ENCODE results near the gene LRRC52. TPM values are rescaled to one million over a fixed set of nuclear protein-coding genes. Genes with fewer than 3 reads are reported as not detected.
A peak's percentile ranks its signal among the peaks of the same experiment; 100 is the strongest.

Gene LRRC52
- total RNA-seq, 1 experiment from 2014 or later: not detected

DNA sequence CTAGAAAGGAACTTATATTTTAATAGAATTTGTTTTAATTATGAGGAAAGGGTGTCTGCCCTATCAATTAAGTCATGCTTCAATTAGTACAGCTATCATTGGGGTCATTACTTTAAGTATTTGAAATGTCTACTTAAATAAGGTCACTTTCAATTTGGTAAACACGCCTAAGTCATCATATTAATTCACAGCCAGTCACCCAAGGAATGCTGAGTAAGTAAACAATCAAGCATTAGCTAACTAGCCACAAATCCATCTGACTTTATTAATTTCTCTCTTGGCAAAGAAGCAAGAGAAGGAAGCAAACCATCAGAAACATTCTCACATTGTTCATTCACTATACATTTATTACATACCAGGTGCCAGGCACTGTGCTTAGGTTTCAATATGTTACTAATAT is 1.2 kb upstream of the LRRC52 start:
- intact Hi-C loops (cut with micrococcal nuclease): no loop called here
- DNase-seq (ENCODE audit: unreplicated experiment): no peak
- H3K9me3 Mint-ChIP-seq (ENCODE audit: unreplicated experiment): no peaks in the 10 kb centered on the region
- TF ChIP-seq, protein P1, sequence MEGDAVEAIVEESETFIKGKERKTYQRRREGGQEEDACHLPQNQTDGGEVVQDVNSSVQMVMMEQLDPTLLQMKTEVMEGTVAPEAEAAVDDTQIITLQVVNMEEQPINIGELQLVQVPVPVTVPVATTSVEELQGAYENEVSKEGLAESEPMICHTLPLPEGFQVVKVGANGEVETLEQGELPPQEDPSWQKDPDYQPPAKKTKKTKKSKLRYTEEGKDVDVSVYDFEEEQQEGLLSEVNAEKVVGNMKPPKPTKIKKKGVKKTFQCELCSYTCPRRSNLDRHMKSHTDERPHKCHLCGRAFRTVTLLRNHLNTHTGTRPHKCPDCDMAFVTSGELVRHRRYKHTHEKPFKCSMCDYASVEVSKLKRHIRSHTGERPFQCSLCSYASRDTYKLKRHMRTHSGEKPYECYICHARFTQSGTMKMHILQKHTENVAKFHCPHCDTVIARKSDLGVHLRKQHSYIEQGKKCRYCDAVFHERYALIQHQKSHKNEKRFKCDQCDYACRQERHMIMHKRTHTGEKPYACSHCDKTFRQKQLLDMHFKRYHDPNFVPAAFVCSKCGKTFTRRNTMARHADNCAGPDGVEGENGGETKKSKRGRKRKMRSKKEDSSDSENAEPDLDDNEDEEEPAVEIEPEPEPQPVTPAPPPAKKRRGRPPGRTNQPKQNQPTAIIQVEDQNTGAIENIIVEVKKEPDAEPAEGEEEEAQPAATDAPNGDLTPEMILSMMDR (IDR thresholded peaks at IDR 0.05; ENCODE audit: unreplicated experiment): no peak
- peaks cover 44% of the 10 kb centered on the region for H3K27me3 Mint-ChIP-seq (ENCODE audit: insufficient read depth, unreplicated experiment)
- H3K4me1 Mint-ChIP-seq (ENCODE audit: insufficient read depth, unreplicated experiment): no peaks in the 10 kb centered on the region
- no peaks in the 10 kb centered on the region for H3K36me3 Mint-ChIP-seq (ENCODE audit: insufficient read depth, unreplicated experiment)
- H3K27ac Mint-ChIP-seq (ENCODE audit: low read depth, unreplicated experiment): no peak overlapping the region
- ChIA-PET POLR2A (interaction anchor here (0.9 kb wide), 1 partner anchor 10 kb away, joined by 3 read pairs; no protein-coding TSS in a partner anchor), CTCF (interaction anchor here (0.8 to 1.3 kb wide), 3 partner anchors 137 to 429 kb away, joined by 3 to 5 read pairs (median 5); no protein-coding TSS in a partner anchor)
- BruUV-seq (replicated peaks): no TSS peak
- no peak overlapping the region for H3K4me3 Mint-ChIP-seq (ENCODE audit: unreplicated experiment)

DNA sequence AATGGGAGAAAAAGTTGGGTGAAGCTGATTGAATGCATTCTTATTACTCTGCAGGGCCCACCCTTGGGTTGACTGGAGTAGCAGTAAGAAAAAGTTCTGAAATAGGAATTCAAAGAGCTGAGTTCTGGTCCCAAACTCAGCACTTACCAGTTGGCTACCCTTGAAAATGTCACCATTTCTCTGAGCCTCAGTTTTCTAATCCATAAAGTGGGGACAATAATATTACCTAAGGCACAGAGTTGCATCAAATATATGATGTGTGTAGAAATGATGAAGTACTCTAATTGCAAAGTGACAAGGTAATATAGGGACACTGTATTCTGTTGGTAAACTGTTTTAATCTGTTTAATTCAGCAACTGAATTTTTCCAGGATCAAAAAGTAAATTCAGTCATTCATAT is 1.2 kb downstream of the LRRC52 start:
- no peak for DNase-seq (ENCODE audit: unreplicated experiment)
- Mint-ChIP-seq H3K27ac (ENCODE audit: low read depth, unreplicated experiment) (no peak overlapping the region), H3K4me3 (ENCODE audit: unreplicated experiment) (no peak overlapping the region), H3K27me3 (ENCODE audit: insufficient read depth, unreplicated experiment) (peaks cover 52% of the 10 kb centered on the region), H3K9me3 (ENCODE audit: unreplicated experiment) (no peaks in the 10 kb centered on the region), H3K36me3 (ENCODE audit: insufficient read depth, unreplicated experiment) (no peaks in the 10 kb centered on the region), H3K4me1 (ENCODE audit: insufficient read depth, unreplicated experiment) (no peaks in the 10 kb centered on the region)
- TF ChIP-seq, protein P1 (IDR thresholded peaks at IDR 0.05; ENCODE audit: unreplicated experiment): no peak
- BruUV-seq (replicated peaks): no TSS peak
- ChIA-PET CTCF (interaction anchor here (0.7 to 1.5 kb wide), 3 partner anchors 20 to 134 kb away, joined by 3 read pairs; no protein-coding TSS in a partner anchor), POLR2A (no interaction called here)
- intact Hi-C loops (cut with micrococcal nuclease): no loop called here

DNA sequence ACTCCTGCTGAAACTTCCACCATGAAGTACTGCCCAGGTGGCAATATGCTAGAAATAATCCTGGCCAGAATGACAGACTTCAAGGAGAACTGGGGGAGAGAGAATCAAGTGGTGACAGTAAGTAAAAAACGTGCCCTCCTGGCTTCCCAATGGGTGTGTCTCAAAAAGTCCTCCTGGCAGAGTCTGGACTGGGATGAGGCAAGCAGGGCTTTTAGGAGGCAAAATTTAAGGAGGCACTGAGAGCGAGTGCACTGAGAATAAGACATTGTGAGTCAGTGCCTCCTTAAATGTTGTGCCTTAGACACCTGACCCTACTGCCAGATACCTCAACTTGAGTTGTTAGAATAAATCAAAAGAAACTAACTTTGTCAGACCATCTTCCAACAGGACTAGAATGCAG is 2.2 kb downstream of the LRRC52 start:
- H3K4me3 Mint-ChIP-seq (ENCODE audit: unreplicated experiment): no peak overlapping the region
- ChIA-PET CTCF (interaction anchor here (1.6 kb wide), 1 partner anchor 12 kb away, joined by 5 read pairs; no protein-coding TSS in a partner anchor), POLR2A (no interaction called here)
- H3K36me3 Mint-ChIP-seq (ENCODE audit: insufficient read depth, unreplicated experiment): no peaks in the 10 kb centered on the region
- H3K4me1 Mint-ChIP-seq (ENCODE audit: insufficient read depth, unreplicated experiment): no peaks in the 10 kb centered on the region
- H3K27me3 Mint-ChIP-seq (ENCODE audit: insufficient read depth, unreplicated experiment): peaks cover 52% of the 10 kb centered on the region
- BruUV-seq (replicated peaks): no TSS peak
- no peaks in the 10 kb centered on the region for H3K9me3 Mint-ChIP-seq (ENCODE audit: unreplicated experiment)
- no peak overlapping the region for H3K27ac Mint-ChIP-seq (ENCODE audit: low read depth, unreplicated experiment)
- intact Hi-C loops (cut with micrococcal nuclease): no loop called here
- DNase-seq (ENCODE audit: unreplicated experiment): peak; percentile 40
- TF ChIP-seq, protein P1 (IDR thresholded peaks at IDR 0.05; ENCODE audit: unreplicated experiment): no peak

DNA sequence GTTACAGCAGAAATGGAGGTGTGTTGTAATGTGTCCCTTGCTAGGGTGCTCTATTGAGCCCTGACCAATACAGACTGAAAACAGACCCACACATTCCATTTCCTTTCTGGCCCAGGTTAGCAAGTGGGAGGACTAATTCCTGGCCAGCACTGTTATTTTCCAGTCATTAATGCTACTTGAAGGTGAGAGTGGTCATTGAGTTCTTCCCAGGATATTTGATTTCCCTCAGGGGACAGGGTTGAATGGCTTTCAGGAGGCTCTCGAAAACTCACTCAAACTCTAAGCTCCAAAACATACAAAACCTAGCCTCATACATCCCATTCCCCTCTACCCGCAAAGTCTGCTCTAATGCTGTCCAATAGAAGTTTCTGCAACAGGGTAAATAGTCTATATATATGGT is 6.2 kb downstream of the LRRC52 start:
- CTCF ChIA-PET: interaction anchor here (0.5 to 0.6 kb wide), 2 partner anchors 69 to 167 kb away, joined by 3 read pairs; no protein-coding TSS in a partner anchor
- BruUV-seq (replicated peaks): no TSS peak
- H3K9me3 Mint-ChIP-seq (ENCODE audit: unreplicated experiment): no peaks in the 10 kb centered on the region
- peaks cover 80% of the 10 kb centered on the region for H3K27me3 Mint-ChIP-seq (ENCODE audit: insufficient read depth, unreplicated experiment)
- no peak overlapping the region for H3K4me3 Mint-ChIP-seq (ENCODE audit: unreplicated experiment)
- no peak for DNase-seq (ENCODE audit: unreplicated experiment)
- H3K4me1 Mint-ChIP-seq (ENCODE audit: insufficient read depth, unreplicated experiment): no peaks in the 10 kb centered on the region
- intact Hi-C loops (cut with micrococcal nuclease): no loop called here
- POLR2A ChIA-PET: no interaction called here
- TF ChIP-seq, protein P1 (IDR thresholded peaks at IDR 0.05; ENCODE audit: unreplicated experiment): no peak
- no peaks in the 10 kb centered on the region for H3K36me3 Mint-ChIP-seq (ENCODE audit: insufficient read depth, unreplicated experiment)
- H3K27ac Mint-ChIP-seq (ENCODE audit: low read depth, unreplicated experiment): no peak overlapping the region

Measured in MCF 10A (cell line).